Body of pancreas (tissue), 4 donors: ENCODE data around the gene EMILIN3.

ENCODE experiments used
- CTCF ChIP-seq, 7 experiments: fragments of 450-650 bp in 4 of 7; fragments of 200-600 bp in 3 of 7; sonication (generic) in 3 of 7; IDR thresholded peaks; one replicate each; pipeline ENCODE4 v1.5.1; 2016 to 2019; ENCODE audit warnings: antibody characterized with exemption in 7 of 7
- POLR2A ChIP-seq, 3 donors: fragments of 450-650 bp; IDR thresholded peaks; one replicate each; pipeline ENCODE4 v1.6.1; 2016; ENCODE audit warnings: antibody characterized with exemption in 3 of 3, mild to moderate bottlenecking in 2 of 3

- TF ChIP-seq CTCF (IDR thresholded peaks at IDR 0.05) (no peak), POLR2A (IDR thresholded peaks at IDR 0.05) (no peak)
Observed at GRCh38 chr20:41316051-41316450, 50.6 kb downstream of the EMILIN3 start.
